MV-4-11 (cell line): ENCODE data around the gene PAX1.

Source experiments
- DNase-seq: peaks from one replicate; lab custom pipeline; 2025; lab: John Stamatoyannopoulos, UW

PAX1 gene

DNA sequence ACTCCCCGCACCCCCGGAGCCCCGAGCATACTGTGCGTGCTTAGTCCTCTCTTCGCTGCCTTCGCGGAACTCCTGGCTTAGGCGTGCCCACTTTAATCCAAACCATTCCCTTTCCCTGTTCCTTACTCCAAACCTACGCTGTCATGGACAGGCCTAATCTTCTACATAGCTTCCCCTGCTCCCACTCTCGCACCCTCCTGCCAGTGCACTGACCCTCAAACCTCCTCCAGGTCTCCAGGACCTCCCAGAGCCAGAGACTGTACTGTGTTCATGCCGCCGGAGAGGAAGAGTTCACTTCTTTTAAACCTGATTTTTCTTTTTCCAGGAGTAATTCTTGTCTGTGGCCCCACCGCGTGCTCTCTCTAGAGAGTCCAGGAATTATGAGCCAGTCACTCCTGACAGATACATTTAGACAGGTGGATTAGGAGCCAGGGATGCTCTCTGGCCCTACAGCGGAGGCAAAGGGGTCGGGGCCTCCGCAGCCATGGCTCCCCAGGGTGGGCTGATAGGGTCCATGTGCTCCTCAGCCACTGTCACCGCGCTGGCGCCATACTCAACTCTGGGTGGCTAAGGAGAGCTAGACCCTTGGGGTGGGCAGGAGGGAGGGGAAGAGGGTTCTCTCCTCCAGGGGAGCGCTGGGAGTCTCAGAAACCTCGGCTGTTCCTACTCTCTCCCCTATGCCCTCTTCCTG is 1.6 kb upstream of the PAX1 start:
- no peak for DNase-seq

DNA sequence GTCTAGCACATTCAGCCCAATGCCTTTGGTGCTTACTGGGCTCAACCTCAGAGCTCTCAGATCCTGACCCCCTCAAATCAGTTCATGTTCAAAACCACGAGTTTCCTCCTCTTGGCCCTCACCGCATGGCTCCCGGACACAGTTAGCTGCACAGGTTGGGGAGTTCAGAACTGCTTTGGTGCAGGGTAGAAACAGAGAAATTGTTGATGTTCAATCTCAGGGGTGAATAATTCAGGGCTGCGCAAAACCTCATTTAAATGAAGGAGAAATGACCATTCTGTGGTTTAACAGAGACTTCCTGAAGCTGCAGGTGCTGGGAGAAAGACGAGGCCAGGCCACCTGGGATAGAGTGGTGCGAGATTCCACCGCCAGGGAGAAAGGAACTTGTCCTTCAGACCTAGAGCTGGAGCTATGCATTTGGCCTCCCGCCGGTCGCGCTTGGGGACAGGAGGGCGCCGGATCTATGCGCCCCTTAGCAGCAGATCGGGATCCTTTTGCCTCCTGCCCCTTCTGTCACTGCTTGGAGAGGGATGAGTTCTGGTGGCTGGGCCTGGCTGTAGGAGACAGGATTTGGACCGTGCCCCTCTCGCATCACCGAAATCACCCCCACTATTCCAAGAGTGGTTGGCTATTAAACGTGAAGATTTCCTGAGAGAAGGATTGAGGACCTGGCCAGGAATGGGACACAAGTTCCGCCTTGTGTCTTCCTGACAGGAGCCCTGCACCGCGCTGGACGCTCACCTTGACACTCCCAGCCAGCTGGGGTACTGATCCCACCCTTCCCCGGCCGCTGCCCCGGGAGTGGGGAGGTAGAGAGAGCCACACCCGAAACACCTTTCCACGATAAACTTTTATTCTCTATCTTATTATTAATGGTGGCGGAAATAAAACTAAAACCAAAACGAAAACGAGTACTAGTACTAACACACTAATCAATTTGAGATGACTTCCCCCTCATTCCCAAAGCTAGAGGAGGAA is 767 bp upstream of the PAX1 start:
- DNase-seq = no peak

DNA sequence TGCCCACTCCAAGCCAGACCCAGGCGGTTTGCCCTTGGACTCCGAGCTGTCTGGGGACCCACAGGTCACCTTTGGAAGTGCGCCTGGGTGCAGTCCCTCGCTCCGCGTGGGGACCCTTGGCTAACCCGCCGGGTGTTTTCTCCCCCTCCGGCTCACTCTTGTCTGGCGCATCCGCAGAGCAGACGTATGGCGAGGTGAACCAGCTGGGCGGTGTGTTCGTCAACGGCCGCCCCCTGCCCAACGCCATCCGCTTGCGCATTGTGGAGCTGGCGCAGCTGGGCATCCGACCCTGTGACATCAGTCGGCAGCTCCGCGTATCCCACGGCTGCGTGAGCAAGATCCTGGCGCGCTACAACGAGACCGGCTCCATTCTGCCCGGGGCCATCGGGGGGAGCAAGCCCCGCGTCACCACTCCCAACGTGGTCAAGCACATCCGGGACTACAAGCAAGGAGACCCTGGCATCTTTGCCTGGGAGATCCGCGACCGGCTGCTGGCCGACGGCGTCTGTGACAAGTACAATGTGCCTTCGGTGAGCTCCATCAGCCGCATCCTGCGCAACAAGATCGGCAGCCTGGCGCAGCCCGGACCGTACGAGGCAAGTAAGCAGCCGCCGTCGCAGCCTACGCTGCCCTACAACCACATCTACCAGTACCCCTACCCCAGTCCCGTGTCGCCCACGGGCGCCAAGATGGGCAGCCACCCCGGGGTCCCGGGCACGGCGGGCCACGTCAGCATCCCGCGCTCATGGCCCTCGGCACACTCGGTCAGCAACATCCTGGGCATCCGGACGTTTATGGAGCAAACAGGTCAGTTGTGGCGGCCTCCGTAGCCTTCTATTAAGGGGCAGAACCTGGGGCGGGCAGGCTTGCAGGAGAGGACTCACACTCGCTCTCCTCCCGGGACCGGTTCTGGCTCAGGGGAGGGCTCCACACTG is 1.1 kb downstream of the PAX1 start:
- no peak for DNase-seq

DNA sequence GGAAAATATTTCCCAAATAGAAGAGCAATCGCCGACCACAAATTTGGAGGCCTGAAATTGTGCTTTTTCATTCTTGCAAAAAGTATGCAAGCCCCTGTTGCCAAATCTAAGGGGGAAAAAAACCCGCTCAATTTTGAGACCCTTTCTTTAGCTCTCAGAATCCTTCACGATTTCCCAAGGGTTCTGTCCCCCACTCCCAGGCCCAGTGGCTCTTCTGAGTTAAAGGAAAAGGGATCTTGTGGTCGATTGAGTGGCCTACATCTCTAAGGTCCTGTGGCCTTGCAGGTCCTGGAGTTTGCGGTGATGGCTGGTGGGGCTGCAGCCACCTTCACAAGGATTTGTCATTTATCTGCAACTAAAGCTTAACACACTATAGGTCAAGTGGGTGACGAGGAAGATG is 1.8 kb downstream of the PAX1 start:
- DNase-seq = no peak

DNA sequence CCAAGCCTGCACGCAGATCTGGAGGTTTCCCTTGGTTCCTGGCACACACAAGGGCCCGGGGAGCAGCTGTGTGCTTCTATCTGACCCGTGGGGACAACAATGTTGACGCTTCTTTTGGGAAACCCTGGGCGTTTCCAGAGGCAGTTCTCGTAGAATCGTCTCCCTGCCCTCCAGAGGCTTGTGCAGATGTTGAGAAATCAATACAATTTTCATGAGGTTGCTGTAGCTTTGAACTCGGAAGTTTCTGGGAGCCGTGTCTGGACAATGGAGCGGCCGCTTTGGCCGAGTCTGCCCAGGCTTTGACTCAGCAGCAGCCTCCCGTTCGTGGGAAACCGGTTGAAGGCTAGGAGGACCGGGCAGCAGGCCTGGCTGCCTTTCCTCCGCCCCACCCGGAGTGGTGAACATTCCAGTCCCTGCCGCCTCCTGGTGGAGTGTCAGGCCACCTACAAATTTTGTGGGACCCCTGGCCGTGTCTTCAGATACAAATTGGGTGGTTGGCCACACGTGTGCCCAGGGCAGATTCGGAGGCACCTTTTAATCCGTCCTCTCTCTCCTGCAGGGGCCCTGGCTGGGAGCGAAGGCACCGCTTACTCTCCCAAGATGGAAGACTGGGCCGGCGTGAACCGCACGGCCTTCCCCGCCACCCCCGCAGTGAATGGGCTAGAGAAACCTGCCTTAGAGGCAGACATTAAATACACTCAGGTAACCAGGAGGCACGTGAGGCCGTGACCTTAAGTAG is 2.7 kb downstream of the PAX1 start:
- DNase-seq = no peak

DNA sequence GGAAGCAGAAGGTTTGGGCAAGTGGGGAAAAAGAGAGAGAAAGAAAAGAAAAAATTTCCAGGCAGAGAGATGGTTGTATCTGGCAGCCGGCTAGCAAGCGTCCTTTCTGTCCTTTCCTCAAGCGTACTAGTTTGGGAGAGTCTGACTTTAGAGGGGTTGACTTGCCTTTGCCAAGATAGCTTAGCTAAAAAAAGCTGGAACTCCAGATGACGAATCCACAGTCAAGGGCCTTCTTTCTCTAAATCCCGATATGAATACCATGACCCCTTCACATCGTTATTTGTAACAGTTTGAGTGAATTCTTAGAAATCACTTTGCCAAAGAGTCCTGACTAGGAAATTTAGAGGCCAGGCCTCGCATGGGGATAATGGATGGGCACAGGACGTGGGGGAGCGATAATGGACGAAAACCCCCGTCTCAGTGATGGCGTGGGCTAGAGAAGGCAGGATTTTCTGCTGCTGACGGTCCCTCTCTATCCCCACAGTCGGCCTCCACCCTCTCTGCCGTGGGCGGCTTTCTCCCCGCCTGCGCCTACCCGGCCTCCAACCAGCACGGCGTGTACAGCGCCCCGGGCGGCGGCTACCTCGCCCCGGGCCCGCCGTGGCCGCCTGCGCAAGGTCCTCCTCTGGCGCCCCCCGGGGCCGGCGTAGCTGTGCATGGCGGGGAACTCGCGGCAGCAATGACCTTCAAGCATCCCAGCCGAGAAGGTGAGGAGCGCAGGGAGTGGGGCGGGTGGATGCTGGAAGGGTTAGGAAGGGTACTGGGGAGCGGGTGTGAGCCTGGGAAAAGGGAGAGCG is 3.5 kb downstream of the PAX1 start:
- DNase-seq = no peak

DNA sequence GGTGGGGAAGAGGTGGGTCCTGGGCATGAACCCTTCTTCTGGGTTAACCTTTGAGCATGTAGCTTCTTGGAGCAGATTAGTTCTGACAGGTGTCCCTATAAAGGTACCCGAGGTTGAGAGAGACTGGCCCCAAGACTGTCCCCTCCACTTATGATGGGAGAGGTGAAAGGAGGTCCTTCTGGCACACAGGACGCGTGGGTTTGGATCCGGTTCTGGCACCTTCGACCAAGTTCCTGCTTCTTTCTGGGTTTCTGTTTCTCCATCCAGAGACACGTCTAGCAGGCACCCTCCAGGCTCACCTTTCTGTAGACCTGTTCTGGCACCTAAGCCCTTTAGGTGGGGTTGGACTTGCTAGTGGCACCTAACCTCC is 4.1 kb downstream of the PAX1 start:
- no peak for DNase-seq

DNA sequence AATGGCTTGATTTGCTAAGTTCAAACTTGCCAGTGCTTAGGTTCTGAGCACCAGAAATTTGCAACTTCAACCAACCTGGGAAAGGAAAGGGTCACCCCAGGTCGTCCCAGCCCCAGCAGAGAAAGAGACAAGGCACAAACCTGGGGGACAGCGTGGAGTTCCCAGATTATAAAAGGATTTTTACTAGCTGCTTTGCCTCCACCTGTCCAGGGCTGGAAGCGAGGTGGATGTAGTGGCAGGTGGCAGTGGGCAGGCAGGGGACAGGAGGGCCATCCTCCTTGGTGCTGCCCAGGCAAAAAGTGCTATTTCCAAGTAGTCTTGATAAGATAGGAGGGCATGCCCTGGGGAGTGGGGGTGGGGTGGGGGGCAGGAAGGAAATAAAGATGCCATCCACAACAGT is 4.9 kb downstream of the PAX1 start:
- DNase-seq = no peak

DNA sequence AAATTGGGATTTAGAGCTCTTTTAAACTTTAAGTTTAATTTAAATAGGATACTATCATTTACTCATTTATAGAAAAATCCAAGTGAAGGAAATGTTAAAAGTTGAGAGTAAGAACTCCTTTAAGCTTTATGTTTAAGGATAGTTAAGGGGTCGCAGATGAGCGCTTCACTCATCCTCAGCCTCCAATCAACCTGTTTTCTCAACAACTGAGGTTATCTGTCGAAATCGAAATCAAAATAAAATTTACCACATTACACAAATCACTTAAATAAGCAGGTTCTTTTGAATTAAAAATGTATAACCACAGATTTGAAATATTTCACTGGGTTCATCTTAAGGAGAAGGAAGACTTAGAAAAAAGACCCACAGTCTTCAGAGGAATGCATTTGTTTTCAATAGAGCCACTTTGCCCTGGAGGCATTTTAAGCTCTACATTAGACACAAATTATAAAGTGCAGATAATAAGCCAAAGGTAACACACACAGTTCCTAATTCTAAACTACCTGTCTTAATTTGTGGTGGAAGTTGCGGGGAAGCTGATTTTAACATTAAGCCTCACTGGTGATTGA is 5.5 kb downstream of the PAX1 start:
- no peak for DNase-seq

DNA sequence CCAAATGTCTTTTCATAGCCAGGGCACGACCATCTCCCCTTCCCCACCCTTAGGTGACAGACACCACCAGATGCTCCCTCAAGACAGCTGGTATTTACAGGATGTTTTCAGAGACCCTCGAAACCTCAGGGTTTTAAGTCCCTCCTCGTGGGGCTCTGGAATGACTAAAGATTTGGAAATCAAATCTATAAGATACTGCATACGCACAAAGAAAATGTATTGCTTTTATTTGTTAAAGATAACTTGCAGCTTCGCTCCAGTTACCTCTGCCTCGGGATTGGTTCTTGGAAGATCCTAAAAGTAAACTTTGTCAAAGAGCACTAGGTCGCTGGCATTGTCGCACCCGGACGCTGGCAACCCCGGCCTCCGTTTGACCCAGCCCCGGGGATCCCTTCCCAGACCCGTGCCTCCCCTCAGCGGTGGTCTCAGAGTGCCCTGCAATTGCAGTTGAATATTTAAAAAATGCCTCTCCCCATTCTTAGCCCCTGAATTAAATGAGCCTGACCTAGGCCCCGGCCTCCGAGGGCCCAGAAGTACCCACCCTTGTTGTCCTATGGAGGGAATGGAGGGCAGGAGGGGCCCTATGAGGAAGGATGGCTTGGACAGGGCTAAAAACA is 7.1 kb downstream of the PAX1 start:
- DNase-seq = no peak

DNA sequence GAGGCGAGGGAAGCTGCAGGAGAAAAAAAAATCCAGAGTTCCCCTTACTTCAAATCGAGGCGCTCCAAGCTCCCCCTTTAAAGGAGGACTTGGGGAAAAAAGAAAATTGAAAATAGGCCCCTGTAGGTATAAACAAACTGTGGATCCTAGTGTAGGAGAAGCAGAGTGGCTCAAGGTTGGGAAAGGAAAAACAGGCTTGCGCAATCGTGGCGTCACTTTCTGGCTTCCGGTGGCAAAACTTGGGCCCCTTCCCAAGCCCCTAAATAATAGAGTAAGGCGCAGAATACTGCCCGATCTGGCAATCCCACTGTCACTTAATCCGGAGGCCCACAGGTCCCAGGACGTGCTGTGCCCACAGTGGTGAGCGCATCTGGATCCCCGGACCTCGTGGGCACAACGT is 8.0 kb downstream of the PAX1 start:
- no peak for DNase-seq

DNA sequence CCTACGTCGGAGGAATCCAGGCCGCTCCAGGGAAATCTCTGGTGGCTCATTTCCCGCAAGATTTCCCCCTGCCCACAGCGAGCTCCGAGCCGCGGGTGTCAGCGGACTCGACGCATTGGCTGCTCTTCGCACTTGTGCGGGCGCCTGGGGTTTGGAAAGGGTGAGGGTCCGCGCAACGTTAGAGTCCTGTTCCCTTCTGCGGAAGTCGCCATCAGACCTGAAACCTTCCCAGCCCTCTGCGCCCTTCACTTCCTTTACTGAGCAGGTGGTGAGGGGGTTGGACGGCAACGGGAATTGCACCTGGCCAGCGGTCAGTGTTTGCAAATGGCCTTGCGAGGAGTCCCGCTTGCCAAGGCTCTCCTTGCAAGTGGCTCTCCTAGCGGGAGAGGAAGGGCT is 8.4 kb downstream of the PAX1 start:
- no peak for DNase-seq

DNA sequence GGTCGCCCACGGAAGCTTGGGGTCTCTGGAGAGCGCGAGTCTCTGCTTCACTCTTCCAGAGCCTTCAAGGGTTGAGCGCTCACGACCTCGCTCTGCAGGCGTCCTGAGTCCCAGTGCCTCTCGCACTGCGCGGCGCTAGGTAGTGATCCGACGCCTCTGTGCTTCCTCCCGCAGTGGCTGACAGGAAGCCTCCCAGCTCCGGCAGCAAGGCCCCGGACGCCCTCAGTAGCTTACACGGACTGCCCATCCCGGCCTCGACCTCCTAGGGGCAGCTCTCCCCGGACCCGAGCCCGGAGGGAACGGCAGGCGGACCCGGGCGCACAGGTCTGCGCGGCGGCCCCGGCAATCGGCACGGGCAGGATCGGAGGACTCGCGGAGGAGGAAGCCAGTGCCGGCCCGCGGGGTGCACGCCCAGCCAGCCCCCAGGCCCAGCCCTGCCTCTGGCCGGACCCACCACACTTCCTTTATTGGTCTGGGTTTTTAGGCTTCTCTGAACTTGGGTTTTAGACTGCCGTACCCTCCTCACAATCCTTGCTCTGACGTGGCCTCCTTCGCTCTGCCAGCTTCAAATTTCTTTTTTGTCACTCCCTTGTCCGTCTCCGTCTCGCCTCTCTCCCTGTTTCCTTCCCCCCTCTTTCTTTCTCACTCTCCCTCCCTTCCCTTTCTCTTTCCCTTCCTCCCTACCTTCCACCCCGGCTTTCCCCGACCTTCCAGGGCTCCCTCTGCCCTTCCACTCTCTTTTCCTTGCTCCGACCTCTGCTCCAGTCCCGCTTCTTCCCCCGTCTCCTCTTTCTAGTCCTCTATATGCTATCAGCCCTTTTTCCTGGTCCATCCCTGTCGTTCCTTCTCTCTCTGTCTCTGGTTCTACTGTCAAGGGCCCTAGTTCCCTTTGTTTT is 9.1 kb downstream of the PAX1 start:
- DNase-seq = no peak

DNA sequence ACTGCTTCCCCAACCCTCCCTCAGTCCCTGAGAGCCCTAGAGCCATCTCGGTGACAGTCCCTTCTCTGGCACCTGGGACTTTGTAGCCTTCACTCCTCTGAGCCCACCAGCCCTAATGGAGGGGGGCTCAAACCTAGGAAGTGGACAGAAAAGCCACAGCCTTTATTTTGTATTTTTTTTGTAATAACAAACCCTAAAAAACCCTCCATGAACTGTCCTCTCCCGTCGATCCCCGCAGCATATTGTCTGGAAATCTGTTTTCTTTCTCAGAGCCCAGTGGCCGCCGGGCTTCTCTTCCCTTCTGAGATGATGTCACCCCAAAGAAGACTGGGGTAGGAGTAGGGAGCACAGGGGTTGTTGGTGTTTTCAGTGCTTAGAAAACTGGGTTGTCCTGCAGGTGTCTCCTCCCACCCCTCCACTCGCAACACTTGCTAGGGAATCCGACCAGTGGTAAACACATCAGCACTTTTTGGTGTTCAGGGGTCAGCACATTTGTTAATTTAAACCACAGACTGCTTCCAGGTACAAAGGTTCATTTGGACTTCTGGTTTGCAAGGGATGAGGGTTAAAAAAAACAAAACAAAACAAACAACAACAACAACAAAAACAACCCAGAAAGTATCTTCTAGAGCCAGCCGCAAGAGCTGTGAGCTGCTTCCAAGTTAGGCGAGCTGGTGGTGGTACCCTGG is 9.9 kb downstream of the PAX1 start:
- no peak for DNase-seq

DNA sequence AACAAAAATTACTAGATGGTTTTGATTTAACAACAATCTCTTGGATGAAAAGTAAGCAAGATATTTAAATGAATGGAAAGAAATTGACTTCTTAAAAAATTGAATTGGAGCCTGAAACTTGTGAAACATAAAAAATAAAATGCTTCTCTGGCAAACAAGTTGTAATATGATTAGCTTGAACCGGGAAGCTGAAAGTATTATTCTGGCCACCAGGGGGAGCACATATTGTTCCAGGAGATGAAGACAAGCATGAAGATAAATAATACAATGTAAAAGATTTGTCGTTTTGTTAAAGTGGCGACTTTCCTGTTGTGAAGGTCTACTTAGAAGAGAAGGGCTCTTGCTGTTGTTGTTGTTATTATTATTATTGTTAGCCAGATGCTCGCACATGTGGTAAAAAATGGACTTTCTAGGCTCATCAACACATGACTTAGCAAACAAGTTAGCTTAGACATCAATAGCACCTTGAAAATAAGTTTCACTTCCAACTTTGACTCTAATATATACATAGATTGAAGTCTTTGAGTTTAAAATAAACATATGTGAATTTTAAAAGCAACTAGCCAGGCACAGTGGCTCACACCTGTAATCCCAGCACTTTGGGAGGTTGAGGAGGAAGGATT is 14.2 kb downstream of the PAX1 start:
- peak; percentile 45 for DNase-seq

DNA sequence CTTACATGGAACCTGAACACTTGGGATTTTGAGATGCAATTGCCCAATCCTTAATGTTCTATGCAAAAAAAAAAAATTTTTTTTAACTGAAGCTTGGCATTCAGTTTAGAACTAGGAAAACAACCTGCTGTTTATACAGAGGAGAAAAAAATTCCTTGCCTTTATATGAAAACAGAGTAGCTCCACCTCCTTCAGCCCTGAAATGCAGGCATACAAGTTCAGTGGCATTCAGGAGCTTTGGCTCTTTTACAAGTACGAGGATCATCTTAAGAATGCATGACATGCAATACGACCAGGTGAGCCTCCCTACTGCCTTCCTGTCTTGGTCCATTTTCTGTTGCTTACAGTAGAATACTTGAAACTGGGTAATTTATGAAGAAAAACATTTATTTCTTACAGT is 20.4 kb downstream of the PAX1 start:
- DNase-seq = no peak

DNA sequence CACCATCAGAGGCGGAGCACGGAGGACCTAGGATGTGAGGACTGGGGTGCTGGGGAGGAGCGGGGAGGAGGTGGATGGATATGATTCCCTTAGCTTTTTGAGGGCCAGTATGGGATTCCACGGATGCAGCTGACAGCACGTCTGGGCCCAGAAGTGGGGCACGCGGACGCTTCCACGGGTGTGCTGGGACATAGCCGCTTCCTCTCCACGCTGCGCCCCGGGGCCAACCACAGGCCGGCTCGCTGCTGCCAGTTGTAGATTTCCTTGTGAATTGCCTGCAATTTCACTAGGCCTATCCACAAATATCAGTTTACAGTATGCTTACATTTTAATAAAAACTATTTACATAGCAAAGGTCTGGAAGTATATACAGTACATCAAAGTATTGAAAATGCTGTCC is 23.9 kb downstream of the PAX1 start:
- DNase-seq = no peak

DNA sequence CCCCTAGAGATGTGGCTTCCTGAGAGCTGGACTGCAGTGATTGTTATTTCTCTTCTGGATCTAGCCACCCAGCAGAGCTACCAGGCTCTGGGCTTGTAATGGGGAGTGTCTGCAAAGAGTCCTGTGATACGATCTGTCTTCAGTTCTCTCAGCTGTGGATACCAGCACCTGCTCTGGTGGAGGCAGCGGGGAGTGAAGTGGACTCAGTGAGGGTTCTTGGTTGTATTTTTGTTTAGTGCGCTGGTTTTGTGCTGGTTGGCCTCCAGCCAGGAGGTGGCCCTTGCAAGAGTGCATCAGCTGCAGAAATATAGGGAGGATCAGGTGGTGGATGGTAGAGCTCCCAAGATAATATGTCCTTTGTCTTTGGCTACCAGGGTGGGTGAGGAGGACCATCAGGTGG is 33.7 kb downstream of the PAX1 start:
- DNase-seq = no peak
